ENCODE measurements around the gene HIBCH.
"Not testable (repeated sequence)": the region's sequence is repeated elsewhere in the genome, so short reads cannot be mapped to it uniquely, and the experiment has no call there.

HIBCH gene, protein sequence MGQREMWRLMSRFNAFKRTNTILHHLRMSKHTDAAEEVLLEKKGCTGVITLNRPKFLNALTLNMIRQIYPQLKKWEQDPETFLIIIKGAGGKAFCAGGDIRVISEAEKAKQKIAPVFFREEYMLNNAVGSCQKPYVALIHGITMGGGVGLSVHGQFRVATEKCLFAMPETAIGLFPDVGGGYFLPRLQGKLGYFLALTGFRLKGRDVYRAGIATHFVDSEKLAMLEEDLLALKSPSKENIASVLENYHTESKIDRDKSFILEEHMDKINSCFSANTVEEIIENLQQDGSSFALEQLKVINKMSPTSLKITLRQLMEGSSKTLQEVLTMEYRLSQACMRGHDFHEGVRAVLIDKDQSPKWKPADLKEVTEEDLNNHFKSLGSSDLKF

DNA sequence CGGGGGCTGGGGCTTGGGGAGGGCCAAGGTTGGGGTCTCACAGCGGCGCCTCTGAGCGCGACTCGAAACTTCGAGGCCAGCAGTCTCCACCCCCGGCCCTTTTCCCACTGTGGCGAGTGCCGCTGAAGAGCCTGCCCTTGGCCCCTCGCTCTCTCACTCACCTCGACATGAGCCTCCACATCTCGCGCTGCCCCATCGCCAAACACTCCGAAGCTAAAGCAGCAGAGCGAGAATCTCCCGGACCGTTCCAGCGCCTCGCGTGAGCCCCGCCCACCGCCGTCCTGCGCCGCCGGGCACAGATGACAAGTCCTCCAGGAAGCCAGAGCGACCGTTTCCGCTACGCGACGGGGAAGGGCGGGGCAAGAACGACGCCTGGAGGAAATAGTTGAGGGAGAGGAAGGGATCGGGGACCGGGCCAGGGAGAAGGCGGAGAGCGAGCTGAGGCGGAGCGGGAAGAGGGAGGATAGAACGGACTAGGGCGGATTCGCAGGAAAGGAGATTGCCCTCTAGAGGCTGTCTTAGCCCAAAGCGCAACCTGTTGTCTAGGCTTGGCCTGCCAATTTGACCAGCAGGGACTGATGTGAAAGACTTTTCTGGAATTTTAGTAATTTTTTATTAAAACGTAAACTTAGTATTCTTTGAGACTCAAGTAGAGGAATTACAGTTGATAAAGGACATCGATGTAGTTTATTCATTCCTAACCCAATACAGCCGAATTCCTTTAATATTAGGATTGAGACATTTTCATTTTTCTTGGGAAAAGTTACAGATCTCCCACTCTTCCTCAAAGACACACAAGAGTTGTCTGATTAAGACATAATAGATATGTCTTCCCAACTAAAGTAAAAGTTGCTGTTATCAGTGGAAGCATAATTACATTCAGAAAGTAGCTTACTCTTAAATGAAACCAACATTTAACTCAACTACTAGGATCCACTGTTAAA is at the start of gene HIBCH:
HIBCH (minus strand) TSS at position 272 of the 944 bp plus-strand sequence; CDS start at position 196, 76 bp downstream.
- peak; percentile 97 for DNase-seq

GRCh38 chr2:190367091-190367490 is 47.5 kb upstream of the HIBCH start:
- DNase-seq: no peak

DNA sequence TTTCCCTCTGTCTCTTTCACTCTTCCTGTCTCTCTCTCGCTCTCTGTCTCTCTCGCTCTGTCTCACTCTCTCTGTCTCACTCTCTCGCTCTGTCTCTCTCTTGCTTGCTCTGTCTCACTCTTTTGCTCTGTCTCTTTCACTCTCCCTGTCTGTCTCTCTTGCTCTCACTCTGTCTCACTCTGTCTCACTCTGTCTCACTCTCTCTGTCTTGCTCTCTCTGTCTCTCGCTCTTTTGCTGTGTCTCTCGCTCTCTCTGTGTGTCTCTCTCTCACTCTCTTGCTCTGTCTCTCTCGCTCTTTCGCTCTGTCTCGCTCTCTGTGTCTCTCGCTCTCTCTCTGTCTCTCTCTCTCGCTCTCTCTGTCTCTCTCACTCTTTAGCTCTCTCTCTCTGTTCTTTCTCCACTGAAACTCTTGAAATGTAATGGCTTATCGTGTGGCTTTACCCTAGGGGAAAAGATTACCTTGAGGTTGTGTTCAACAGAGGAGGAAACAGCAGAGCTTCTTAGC is 46.7 kb upstream of the HIBCH start:
- DNase-seq: no peak

DNA sequence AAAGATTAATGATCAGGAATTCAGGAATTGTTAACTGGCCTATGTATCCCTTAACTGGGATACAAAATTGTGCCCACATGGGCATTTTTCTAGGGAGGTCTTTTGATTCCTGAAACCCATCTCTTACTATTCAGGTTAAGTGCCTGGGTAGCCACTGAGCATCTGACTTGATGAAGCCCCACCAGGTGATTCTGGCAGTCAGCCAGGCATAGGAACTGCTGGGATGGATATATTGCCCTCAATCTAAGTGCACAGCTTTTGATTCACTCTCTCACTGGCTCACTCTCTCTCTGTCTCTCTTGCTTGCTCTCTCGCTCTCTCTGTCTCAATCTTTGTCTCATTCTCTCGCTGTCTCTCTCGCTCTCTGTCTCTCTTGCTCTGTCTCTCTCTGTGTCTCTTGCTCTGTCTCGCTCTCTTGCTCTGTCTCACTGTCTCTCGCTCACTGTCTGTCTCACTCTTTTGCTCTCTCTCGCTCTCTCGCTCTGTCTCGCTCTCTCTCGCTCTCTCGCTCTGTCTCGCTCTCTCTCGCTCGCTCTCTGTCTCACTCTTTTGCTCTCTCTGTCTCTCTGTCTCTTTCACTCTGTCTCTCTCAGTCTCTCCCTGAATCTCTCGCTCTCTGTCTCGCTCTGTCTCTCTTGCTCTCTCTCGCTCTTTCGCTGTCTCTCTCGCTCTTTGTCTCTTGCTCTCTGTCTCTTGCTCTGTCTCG is 46.0 kb upstream of the HIBCH start:
- DNase-seq: peak; percentile 70

DNA sequence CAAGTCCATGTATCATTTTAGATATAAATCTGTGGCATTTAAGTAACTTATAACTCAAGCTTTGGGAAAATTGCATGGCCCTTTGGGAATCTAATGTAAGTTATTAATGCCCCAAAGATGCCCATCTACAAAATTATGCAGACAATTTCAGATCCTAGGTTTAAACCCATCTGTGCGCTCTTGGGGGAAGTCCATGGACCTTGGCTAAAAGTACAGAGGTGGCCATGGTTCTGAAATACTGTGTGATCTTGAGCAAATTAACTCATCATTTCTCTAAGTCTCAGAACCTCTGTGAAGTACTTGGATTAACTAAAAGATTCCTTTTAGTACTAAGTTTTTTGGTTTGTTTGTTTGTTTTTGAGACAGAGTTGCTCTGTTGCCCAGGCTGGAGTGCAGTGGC is 43.3 kb upstream of the HIBCH start:
- no peak for DNase-seq

DNA sequence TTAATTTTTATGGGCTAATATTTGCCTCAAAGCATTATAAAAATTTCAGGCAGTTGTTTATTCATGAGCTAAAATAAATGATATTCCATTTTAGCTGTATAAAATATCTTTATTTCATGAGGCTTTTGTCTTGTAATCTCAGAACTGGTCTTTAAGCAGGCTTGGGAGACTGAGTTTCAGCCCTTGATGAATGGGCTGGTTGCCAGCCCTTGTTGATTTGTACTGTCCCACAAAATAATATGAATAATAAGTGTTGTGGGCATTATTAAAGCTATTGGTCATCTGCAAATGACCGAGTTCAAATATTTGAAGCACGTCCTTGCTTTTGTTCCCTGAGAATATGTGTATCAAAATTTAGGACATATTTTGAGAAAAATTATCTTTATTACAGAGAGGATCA is 41.9 kb upstream of the HIBCH start:
- DNase-seq: no peak

- no peak for DNase-seq
Observed at GRCh38 chr2:190360965-190361364, 41.3 kb upstream of the HIBCH start.

- no peak for DNase-seq
Observed at GRCh38 chr2:190360561-190360960, 40.9 kb upstream of the HIBCH start.

DNA sequence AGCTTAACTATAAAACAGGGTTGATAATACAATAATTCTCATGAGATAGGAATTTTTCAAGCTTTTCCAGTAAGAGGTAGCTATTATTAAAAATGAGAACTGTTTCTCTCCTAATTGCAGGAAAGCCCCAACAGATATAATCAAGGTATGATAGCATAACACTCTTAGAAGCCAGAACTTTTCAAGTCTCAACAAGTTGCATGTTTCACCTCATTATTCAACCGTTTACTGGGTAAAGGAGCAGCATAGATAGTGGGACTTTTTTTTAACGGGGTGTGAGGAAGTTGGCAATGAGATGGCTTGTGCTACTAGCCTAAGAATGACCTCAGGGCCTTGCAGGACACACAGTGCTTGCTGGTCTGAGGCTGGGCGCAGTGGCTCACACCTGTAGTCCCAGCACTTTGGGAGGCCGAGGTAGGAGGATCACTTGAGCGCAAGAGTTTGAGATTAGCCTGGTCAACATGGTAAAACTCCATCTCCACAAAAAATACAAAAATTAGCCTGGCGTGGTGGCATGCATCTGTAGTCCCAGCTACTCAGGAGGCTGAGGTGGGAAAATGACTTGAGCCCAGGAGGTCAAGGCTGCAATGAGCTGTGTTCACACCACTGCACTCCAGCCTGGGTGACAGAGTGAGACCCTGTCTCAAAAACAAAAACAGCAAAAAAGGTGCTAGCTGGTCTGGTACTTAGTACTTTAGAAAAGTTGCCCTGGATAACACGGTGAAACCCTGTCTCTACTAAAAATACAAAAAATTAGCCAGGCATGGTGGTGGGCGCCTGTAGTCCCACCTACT is 39.2 kb upstream of the HIBCH start:
- not testable (repeated sequence) for DNase-seq

- peak; percentile 77 for DNase-seq
Observed at GRCh38 chr2:190357600-190357999, 38.0 kb upstream of the HIBCH start.

DNA sequence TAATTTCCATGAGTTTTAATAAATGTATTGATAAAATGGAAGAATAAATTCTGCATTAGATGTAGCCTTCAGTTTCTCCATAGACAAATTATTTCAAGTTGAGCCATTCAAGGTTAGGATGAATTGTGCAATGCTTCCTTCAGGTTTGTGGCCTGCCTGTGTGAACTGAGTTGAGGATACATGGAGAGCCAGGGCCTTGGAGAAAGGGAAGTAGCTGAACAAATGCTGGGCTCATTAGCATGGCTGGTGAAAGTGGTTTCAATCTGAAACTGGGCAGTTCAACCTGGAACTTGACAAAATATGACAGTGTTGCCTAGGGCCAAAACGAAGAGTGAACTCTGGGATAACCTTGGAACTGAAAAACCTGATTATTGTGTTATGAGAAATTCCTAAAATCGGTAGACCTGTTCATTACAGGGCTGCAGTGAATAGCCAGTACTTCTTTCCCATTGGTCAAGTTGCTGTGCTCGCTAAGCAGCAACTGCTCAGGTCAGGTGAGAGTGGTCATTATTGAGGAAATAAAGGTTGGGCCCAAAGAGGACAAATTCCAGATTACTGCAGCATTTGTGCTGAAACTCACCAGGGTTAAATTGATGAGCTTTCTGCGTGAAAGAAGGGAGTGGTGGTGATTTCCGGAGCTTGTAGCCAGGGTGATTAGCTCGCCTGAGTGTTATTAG is 36.5 kb upstream of the HIBCH start:
- DNase-seq: peak; percentile 32

DNA sequence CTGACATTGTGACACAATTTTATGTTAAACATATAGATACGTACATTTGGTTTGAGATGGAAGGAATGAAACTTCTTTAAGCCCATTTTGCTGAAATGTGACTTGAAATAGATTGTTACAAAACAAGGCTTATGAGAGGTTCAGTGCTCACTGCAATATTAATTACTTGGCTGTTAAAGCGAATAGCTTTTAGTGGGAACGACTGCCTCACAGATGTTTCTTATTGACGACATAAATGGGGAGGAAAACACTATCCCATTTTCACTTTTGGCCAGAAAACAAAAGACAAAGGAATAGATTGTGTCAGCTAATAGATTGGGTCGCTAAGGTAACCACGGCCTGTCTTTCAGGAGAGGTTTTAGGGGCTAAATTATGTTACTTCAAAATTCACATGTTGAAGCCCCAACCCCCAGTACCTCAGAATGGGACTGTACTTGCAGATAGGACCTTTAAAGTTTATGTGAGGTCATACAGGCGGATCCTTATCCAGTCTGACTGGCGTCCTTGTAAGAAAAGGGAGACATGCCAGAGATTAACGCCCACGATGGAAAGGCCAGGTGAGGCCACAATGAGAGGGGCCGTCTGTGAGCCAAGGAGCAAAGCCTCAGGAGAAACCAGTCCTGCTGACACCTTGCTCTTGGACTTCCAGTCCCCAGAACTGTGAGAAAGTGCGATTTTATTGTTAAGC is 34.5 kb upstream of the HIBCH start:
- DNase-seq: no peak

DNA sequence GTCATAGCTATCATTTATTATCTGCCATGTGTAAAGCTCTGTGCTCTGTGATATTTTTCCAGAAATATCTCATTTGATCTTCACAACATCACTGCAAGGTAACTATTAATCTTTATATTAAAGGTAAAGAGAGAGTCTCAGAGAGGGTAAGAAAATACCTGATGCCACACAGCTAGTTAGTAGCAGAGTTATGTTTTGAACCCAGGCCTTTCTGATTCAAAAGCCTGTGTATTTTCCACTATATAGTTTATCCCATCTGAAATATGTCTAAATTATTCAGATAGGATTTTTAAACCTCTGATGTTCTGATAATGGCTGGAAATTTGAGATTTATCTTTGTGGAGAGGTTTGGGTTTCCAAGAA is 33.9 kb upstream of the HIBCH start:
- no peak for DNase-seq

- peak; percentile 17 for DNase-seq
Observed at GRCh38 chr2:190352668-190353536, 33.3 kb upstream of the HIBCH start.

DNA sequence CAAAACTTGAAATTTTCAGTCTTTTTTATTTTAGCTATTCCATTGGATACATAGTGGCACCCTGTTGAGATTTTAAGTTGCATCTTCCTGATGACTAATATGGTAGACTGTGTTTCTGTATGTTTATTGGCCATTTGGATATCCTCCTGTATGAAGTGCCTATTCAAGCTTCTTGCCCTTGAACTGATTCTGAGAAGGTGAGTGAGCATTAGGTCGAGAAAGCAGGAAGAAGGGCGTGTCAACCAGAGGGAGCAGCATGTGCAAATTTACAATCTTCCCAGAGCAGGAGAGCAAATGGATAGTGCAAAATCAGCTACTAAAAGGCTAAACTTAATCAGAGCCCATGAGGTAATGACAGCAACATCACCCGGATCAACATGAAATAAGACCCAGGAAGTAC is 32.3 kb upstream of the HIBCH start:
- no peak for DNase-seq

- DNase-seq: no peak
Observed at GRCh38 chr2:190350371-190350770, 30.7 kb upstream of the HIBCH start.

- DNase-seq: peak; percentile 67
Observed at GRCh38 chr2:190344276-190344827, 24.7 kb upstream of the HIBCH start.

DNA sequence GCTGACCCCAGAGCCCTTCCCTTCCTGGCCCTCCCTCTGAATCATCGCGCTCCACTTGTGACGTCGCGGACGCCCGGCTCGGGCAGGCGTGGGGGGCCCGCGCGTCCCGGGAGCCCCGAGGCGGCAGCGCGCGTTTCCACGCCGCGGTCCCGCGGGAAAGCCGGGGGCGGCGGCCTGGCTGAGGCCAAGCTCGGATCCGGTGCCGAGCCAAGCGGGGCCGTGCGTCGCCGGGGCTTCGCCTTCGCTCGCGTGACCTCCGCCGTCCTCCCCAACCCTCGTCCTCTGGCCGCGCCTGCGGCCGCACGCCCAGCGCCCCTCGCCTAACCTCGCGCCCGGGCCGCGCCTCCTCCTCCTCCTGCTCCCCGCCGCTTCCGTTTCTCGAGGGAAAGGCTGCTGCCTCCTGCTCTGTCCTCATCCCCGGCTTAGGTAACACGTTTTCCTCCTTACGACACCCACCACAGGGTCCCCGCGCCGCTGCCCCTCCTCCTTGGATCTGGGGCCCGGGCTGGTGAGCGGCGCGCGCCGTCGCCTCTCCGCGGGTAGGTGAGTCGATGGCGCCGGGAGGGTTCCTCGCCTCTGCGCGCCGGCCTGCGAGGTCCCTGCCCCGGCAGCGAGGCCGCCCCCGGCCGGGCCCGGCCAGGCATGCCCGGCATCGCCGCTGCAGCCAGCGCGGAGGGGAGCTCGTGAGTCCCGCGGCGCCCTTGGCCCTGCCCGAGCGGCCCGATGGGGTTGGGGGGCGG is 24.1 kb upstream of the HIBCH start, which contains the start of gene INPP1:
INPP1 (plus strand) TSS at position 54 of the 740 bp plus-strand sequence. CDS start 16,514 bp downstream, outside the sequence.
- peak; percentile 68 for DNase-seq

DNA sequence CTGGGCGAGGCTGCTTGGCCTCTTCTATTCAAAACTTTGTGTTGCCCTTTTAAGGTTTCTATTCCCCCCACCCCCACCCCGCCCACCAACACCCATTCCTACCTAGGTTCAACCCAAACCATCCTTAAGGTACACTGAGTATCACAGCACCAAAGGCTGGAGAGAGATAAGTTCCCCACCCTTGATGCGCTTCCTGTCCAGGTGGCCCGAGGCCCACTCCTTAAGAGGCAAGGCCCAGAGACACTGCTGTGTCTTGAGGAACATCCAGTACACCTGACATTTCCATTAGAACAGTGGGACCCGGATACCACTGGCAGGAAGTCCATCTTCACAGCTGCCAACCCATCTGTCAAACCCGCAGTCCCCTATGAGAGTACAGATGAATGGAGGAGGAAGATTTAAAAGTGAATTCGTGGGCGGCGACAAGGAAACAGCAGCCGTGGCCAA is 23.5 kb upstream of the HIBCH start:
- peak; percentile 72 for DNase-seq

Measured in NCI-H69 (cell line).